ENCODE measurements around the gene INPP5J. TPM values are rescaled to one million over a fixed set of nuclear protein-coding genes. Genes with fewer than 3 reads are reported as not detected.

INPP5J gene
- total RNA-seq, 4 donors from 2014 or later, result not detected

DNA sequence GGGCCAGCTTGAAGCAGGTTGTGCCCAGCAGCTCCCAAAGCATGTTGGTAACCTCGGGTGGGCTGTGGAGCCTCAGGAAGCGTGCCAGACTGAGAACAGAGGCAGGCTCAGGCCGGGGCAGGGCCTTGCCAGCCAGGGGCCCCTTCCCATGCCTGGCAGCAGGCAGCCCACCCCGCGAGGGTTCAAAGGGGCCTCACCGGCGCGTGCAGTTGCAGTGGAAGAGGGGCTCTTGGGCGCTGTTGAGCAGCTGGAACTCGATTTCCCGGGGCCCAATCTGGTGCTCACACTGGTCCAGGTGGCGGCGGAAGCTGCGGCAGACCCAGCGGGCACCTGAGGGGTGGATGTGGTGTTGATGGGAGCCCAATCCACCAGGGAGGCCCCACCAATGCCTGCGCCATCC, 13.9 kb downstream of the INPP5J start:
- TF ChIP-seq, protein P1, sequence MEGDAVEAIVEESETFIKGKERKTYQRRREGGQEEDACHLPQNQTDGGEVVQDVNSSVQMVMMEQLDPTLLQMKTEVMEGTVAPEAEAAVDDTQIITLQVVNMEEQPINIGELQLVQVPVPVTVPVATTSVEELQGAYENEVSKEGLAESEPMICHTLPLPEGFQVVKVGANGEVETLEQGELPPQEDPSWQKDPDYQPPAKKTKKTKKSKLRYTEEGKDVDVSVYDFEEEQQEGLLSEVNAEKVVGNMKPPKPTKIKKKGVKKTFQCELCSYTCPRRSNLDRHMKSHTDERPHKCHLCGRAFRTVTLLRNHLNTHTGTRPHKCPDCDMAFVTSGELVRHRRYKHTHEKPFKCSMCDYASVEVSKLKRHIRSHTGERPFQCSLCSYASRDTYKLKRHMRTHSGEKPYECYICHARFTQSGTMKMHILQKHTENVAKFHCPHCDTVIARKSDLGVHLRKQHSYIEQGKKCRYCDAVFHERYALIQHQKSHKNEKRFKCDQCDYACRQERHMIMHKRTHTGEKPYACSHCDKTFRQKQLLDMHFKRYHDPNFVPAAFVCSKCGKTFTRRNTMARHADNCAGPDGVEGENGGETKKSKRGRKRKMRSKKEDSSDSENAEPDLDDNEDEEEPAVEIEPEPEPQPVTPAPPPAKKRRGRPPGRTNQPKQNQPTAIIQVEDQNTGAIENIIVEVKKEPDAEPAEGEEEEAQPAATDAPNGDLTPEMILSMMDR (IDR thresholded peaks at IDR 0.05; ENCODE audit: low read depth), result no peak

- TF ChIP-seq, protein P1 (IDR thresholded peaks at IDR 0.05; ENCODE audit: low read depth), result no peak
Measured at GRCh38 chr22:31137721-31138120, 15.0 kb downstream of the INPP5J start.

DNA sequence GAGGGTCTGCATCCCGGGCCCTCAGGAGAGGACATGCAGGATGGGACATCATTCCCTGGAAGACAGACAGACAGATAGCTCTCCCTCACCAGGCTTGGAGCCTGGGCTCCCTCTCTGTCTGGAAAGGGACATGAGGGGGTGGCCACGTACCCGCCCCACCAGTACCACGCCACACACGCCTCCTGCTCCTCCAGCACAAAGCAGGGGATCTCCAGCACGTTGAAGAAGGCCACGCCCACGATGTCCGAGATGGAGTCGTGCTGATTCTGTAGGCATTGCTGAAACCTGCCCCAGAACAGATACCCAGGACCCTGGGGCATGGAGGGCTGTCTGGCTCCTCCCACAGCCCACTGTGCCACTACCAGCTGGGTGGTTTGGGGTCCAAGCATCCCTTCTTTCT, 15.4 kb downstream of the INPP5J start:
- TF ChIP-seq, protein P1 (IDR thresholded peaks at IDR 0.05; ENCODE audit: low read depth), result no peak

GRCh38 chr22:31139066-31139465, 16.3 kb downstream of the INPP5J start:
- TF ChIP-seq, protein P1 (IDR thresholded peaks at IDR 0.05; ENCODE audit: low read depth), result no peak

DNA sequence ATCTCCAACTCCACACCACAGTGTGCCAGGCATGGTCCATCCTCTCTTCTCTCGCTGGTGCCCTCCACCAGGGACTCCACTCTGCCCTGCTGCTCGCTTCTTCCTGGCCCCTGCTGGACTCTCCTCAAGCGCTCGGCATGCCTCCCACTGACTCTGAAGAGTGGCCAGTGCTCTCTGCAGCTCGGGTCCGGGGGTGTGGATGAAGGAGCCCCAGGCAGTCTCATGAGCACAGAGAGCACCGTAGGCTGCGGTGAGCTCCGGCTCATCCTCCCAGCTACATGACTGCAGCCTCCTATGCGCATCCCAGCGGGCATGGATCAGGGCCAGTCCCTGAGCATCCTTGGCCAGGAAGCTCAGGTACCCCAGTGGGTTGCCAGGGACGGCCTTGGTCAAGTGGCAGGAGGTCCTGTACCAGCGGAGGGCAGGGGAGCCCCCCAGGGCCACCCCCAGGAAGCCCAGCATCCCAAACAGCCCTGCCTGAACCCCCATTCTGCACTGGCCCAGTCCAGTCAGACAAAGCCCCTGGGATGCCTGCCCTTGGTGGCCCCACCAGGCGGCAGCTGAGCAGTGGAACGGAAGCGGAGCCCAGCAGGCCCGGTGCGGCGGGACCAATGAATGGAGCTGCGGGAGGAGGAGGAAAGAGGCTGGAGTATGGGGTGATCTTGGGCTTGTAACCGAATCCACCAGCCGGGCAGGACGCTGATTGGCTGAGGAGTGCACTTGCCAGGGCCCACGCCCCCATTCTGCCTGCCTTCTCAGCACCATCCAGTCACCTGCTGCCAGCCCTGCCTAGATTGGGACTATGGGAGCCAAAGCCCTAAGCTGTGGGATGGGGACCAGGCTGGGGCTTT, 17.3 kb downstream of the INPP5J start, which contains the start of gene PLA2G3:
Gene PLA2G3 (minus strand): TSS at position 643 of the 851 bp plus-strand sequence. CDS start 154 bp downstream, at position 489.
- TF ChIP-seq, protein P1 (IDR thresholded peaks at IDR 0.05; ENCODE audit: low read depth), result no peak

- TF ChIP-seq, protein P1 (IDR thresholded peaks at IDR 0.05; ENCODE audit: low read depth), result no peak
Measured at GRCh38 chr22:31140746-31141145, 18.0 kb downstream of the INPP5J start.

GRCh38 chr22:31141551-31141950, 18.8 kb downstream of the INPP5J start:
- TF ChIP-seq, protein P1 (IDR thresholded peaks at IDR 0.05; ENCODE audit: low read depth), result no peak

Measured in subcutaneous adipose tissue (tissue), 4 donors.